Stromal cell of bone marrow (primary cell): Measurements from ENCODE around the gene CLCF1.
A peak's percentile ranks its signal among the peaks of the same experiment; 100 is the strongest.

Experiments
- DNase-seq: peaks from one replicate; pipeline ENCODE4 v3.0.0-alpha.2; 2012; ENCODE audit warnings: low read depth

Gene CLCF1

DNA sequence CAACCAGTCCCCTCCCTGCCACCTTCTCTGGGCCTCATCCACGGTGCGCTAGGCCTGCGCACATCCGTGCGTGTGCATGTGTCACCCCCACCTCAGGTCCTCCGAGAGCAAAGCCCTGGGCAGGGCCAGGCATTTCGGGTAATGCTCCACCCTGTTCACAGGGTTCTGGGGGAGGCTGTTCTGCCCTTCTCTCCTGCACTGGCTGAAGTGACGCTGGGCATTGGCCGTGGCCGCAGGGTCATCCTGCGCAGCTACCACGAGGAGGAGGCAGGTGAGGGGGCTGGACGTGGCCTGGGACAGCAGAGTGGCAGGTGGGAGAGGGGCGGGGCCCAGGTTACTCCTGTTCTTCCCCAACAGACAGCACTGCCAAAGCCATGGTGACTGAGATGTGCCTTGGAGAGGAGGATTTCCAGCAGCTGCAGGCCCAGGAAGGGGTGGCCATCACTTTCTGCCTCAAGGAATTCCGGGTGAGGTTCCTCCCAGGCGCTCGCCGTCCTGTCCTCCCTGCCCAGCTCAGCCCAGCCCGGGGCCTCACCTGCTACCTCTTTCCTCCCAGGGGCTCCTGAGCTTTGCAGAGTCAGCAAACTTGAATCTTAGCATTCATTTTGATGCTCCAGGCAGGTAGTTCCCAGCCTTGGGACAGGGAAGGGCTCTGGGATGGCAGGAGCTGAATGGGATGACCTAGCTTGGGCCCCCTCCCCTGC lies 22.3 kb upstream of the CLCF1 start:
- DNase-seq: no peak

DNA sequence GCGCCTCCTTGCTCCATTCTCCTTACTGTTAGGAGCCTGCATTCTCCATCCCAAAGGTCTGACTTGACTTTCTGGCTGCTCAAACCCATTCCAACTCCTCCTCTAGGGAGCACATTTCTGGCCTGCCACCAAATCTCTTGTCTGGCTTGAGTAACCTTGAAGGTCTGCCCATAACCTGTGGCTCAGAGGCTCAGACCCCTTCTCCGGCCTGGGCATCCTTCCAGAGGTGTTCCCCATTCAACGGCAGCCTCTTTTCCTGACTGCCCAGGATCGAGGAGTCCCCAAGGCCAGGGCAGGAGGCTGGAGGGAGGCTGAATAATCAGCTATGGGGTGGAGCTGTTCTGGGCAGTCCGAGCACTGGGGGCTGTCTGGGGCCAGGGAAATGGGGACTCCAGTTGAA lies 20.6 kb upstream of the CLCF1 start:
- no peak for DNase-seq

DNA sequence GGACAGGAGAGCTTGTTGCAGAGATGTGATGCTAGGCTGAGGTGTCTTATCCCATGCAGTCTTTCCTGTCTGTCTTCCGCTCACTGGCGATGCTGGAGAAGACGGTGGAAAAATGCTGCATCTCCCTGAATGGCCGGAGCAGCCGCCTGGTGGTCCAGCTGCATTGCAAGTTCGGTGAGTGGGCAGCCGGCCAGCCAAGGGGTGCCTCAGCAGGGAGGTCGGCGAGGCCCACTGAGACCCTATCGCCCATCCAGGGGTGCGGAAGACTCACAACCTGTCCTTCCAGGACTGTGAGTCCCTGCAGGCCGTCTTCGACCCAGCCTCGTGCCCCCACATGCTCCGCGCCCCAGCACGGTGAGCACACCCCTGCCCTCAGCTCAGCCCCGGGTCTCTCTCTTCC lies 20.0 kb upstream of the CLCF1 start:
- DNase-seq: no peak

- no peak for DNase-seq
Observed at GRCh38 chr11:67392183-67392715, 18.9 kb upstream of the CLCF1 start.

DNA sequence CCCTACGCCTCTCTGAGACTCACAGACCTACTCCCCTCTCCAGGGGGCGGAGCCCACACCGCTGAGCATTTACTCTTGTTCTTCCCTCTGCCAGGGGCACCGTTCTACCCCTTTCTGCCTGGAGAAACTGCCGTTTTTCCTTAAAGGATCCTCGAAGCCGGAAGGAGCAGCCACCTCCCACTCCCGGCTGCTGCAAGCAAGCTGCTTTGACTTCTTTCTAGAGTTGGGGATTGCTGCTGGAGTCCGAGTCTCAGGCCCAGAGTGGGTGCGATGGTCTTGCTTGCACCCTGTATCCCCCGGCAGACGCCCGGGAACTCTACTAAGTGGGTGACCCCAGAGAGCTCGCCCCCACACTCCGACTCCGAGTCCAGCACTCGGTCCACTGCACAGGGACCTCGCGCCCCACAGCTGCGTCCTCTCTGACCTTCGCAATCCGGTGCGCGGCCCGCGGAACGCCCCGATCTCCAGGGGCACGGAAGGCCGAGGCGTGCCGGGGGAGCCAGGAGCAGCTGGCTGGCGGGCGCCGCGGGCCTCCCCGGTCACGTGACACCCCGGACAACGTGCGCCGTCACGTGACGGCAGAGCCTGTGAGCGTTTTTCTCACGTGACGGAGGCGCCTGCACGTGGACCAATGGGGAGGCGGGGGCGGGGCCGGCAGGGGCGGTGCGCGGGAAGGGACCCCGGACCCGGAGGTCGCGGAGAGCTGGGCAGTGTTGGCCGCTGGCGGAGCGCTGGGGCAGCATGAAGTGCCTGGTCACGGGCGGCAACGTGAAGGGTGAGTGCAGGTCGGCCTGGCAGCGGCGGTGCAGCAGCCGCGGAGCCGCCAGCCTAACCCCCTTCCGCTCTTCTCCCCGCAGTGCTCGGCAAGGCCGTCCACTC lies 18.1 kb upstream of the CLCF1 start, which contains the start of gene RAD9A:
Gene RAD9A, plus strand, starts transcription at position 683 of the 879 bp plus-strand sequence. Its CDS starts 59 bp downstream, at position 742.
- peak; percentile 89 for DNase-seq

- DNase-seq: no peak
Observed at GRCh38 chr11:67390947-67391303, 17.5 kb upstream of the CLCF1 start.

DNA sequence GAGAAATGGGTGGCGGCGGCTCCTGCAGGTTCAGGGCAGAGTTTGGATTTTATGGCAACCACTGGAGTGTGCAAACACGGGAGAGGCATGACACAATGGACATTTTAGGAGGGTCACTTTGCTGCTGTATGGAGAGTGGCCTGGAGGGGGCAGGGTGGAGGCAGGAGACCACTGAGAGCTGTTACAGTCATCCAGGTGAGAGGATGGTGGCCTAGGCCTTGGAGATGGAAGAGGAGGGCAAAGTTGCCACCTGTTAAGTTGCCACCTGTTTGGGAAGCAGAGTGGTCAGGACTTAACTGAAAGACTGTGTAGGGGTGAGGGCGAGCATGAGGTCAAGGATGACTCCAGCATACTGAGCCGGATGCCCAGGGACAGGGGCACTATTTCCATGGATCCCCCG lies 16.1 kb upstream of the CLCF1 start:
- no peak for DNase-seq

DNA sequence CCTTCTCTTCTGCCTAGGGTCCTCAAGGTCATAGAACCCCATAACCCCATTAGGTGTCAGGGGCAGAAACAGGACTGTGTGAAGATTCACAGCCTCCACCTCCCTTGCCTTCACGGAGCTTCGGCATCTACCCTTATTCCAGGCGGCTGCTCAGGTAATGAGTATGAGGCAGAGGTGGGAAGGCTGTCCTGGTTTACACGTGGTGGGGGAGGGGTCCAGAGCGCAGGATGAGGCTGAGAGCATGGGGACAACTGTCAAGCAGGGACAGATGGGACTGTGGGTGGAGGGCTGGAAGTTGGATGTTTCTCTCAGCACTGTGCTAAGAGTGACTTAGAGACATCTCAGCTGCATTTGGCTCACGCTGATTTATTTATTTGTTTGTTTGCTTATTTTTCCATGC lies 14.1 kb upstream of the CLCF1 start:
- DNase-seq: no peak

- DNase-seq: no peak
Observed at GRCh38 chr11:67387069-67387468, 13.7 kb upstream of the CLCF1 start.

DNA sequence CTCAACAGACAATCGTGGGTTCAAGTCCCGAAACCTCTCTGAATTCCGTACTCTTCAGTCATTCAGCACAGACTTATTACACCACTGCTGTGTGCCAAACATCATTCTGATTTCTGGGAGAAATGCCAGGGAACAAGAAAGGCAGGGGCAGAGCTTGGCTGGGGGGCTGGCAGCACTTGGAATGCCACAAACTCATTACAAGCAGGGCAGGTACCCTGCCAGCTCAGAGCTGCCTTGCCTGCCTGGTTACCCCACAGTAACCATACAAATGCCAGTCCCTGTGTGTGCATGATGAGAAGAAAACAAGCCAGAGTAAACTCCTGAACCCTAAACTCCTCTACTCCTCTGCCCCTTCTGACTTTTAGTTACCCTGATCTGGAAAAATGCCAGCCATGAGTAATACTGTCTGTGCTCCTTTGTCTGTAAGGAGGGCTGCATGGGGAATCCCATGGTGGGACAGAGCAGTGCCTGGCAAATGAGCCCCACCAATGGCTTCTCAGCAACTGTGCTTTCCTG lies 11.5 kb upstream of the CLCF1 start:
- peak; percentile 33 for DNase-seq

- peak; percentile 57 for DNase-seq
Observed at GRCh38 chr11:67382276-67383136, 9.1 kb upstream of the CLCF1 start.

GRCh38 chr11:67381244-67381972 lies 8.0 kb upstream of the CLCF1 start:
- no peak for DNase-seq

GRCh38 chr11:67379061-67380058 lies 6.0 kb upstream of the CLCF1 start:
- DNase-seq: peak; percentile 47

DNA sequence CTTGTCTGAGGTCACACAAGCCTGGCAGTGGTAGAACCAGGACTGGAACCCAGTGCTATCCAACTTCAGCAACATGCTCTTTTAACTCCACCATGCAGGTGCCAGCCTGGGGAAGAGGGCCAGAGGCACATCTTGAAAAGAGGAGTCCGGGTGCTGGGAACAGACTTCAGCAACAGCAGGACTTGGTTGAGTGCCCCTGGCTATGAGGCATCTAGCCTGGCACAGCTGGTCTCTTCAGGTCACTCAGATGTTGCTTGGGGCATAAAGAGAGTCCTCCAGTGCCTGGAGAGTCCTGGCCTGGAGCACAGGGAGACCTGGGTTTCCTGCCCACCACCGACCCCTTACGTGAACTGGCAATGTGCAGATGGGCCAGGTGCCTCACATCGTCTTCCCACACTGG lies 5.1 kb upstream of the CLCF1 start:
- no peak for DNase-seq

GRCh38 chr11:67376873-67377808 lies 3.7 kb upstream of the CLCF1 start:
- no peak for DNase-seq

- DNase-seq: no peak
Observed at GRCh38 chr11:67376063-67376820, 2.8 kb upstream of the CLCF1 start.

GRCh38 chr11:67375320-67376055 lies 2.1 kb upstream of the CLCF1 start:
- no peak for DNase-seq
